GM23338 (cell line): Measurements from ENCODE around the gene GGT7.

ENCODE experiments used
- CREB1 ChIP-seq: fragments of 250-450 bp; sonication (Bioruptor Pico); IDR thresholded peaks from 2 replicates; pipeline ENCODE4 v1.5.0; 2020; ENCODE audit warnings: low read depth, mild to moderate bottlenecking, moderate library complexity
- EZH2 ChIP-seq: fragments of 200-600 bp; sonication (generic); IDR thresholded peaks from one replicate; pipeline ENCODE4 v1.8.0; 2017; ENCODE audit warnings: antibody characterized with exemption, mild to moderate bottlenecking, low read depth; ENCODE audit not compliant: unreplicated experiment
- EZH2phosphoT487 ChIP-seq: fragments of 200-600 bp; sonication (generic); IDR thresholded peaks from one replicate; pipeline ENCODE4 v1.8.1; 2018; ENCODE audit warnings: antibody characterized with exemption; ENCODE audit not compliant: unreplicated experiment
- JUNB ChIP-seq: IDR thresholded peaks from one replicate; pipeline ENCODE4 v1.6.1; 2016; ENCODE audit warnings: antibody characterized with exemption; ENCODE audit not compliant: unreplicated experiment
- NANOG ChIP-seq: IDR thresholded peaks from 2 replicates; pipeline ENCODE4 v1.6.1; 2016; ENCODE audit warnings: antibody characterized with exemption, borderline replicate concordance
- POLR2AphosphoS5 ChIP-seq: IDR thresholded peaks from 2 replicates; pipeline ENCODE4 v1.6.1; 2016; ENCODE audit warnings: antibody characterized with exemption, low read depth
- STAT1 ChIP-seq: IDR thresholded peaks from one replicate; pipeline ENCODE4 v1.6.1; 2016; ENCODE audit warnings: antibody characterized with exemption; ENCODE audit not compliant: unreplicated experiment
- ZNF114 ChIP-seq: fragments of 250-450 bp; sonication (Bioruptor Pico); IDR thresholded peaks from 2 replicates; pipeline ENCODE4 v1.5.0; 2020; ENCODE audit warnings: mild to moderate bottlenecking, moderate library complexity
- ZNF331 ChIP-seq: fragments of 250-450 bp; sonication (Bioruptor Pico); IDR thresholded peaks from 2 replicates; pipeline ENCODE4 v1.5.0; 2020; ENCODE audit warnings: low read depth, mild to moderate bottlenecking, moderate library complexity
- TF ChIP-seq, protein P1 (sequence below), 2 experiments: fragments of 200-600 bp in 1 of 2; sonication (generic) in 1 of 2; conservative IDR thresholded peaks; 2 replicates each; pipeline versions ENCODE4 v1.5.1 to v1.6.1; 2016 to 2017; ENCODE audit warnings: antibody characterized with exemption in 2 of 2, low read depth in 2 of 2, mild to moderate bottlenecking in 2 of 2, moderate library complexity in 1 of 2
- TF ChIP-seq, protein P2 (sequence below): IDR thresholded peaks from one replicate; pipeline ENCODE4 v1.6.1; 2018; ENCODE audit warnings: antibody characterized with exemption; ENCODE audit not compliant: unreplicated experiment
- TF ChIP-seq, protein P3 (sequence below): IDR thresholded peaks from 2 replicates; pipeline ENCODE4 v1.6.1; 2016; ENCODE audit warnings: antibody characterized with exemption
- TF ChIP-seq, protein P4 (sequence below): fragments of 250-450 bp; sonication (Bioruptor Pico); IDR thresholded peaks from 2 replicates; pipeline ENCODE4 v1.5.0; 2020; ENCODE audit warnings: mild to moderate bottlenecking, moderate library complexity

DNA sequence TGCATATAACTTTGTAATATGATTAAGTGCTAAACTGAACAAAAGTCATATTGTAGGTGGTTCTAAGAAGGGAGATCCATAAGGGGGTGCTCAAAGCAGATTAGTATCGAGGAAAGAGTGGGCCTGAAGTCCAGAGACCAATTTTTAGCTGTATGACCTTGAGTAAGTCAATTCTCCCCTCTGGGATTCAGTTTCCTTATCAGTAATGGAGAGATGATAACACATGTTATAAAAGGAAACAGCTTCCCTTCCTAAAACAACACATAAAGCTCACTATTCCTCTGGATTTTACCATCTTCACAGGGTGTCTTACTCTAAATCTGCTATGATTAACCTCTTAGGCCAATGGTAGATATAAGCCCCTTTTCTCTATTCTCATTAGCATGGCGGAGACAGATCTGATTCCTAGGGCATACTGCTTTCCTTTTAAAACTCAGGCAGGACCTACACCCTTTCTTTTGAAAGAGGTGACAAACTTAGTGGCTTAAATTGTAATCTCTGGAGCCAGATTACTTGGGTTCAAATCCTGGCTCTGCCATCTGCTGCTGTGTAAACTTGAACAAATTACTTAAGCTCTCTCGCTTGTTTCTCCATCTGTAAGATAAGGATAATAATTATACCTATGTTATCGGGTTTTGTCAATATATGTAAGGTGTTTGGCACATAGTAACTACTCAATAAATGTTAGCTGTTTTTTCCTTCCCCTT is 43.2 kb upstream of the GGT7 start:
- TF ChIP-seq JUNB (no peak), EZH2phosphoT487 (no peak), EZH2 (no peak), ZNF331 (no peak), POLR2AphosphoS5 (no peak), CREB1 (CRISPR knock-in tag) (no peak), STAT1 (no peak), NANOG (no peak), ZNF114 (CRISPR knock-in tag) (no peak)
- TF ChIP-seq, protein P1, sequence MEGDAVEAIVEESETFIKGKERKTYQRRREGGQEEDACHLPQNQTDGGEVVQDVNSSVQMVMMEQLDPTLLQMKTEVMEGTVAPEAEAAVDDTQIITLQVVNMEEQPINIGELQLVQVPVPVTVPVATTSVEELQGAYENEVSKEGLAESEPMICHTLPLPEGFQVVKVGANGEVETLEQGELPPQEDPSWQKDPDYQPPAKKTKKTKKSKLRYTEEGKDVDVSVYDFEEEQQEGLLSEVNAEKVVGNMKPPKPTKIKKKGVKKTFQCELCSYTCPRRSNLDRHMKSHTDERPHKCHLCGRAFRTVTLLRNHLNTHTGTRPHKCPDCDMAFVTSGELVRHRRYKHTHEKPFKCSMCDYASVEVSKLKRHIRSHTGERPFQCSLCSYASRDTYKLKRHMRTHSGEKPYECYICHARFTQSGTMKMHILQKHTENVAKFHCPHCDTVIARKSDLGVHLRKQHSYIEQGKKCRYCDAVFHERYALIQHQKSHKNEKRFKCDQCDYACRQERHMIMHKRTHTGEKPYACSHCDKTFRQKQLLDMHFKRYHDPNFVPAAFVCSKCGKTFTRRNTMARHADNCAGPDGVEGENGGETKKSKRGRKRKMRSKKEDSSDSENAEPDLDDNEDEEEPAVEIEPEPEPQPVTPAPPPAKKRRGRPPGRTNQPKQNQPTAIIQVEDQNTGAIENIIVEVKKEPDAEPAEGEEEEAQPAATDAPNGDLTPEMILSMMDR (conservative IDR thresholded peaks at IDR 0.05; ENCODE audit: low read depth in 2 of 2), result no peak
- TF ChIP-seq, protein P2, sequence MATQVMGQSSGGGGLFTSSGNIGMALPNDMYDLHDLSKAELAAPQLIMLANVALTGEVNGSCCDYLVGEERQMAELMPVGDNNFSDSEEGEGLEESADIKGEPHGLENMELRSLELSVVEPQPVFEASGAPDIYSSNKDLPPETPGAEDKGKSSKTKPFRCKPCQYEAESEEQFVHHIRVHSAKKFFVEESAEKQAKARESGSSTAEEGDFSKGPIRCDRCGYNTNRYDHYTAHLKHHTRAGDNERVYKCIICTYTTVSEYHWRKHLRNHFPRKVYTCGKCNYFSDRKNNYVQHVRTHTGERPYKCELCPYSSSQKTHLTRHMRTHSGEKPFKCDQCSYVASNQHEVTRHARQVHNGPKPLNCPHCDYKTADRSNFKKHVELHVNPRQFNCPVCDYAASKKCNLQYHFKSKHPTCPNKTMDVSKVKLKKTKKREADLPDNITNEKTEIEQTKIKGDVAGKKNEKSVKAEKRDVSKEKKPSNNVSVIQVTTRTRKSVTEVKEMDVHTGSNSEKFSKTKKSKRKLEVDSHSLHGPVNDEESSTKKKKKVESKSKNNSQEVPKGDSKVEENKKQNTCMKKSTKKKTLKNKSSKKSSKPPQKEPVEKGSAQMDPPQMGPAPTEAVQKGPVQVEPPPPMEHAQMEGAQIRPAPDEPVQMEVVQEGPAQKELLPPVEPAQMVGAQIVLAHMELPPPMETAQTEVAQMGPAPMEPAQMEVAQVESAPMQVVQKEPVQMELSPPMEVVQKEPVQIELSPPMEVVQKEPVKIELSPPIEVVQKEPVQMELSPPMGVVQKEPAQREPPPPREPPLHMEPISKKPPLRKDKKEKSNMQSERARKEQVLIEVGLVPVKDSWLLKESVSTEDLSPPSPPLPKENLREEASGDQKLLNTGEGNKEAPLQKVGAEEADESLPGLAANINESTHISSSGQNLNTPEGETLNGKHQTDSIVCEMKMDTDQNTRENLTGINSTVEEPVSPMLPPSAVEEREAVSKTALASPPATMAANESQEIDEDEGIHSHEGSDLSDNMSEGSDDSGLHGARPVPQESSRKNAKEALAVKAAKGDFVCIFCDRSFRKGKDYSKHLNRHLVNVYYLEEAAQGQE, result no peak
- TF ChIP-seq, protein P3, sequence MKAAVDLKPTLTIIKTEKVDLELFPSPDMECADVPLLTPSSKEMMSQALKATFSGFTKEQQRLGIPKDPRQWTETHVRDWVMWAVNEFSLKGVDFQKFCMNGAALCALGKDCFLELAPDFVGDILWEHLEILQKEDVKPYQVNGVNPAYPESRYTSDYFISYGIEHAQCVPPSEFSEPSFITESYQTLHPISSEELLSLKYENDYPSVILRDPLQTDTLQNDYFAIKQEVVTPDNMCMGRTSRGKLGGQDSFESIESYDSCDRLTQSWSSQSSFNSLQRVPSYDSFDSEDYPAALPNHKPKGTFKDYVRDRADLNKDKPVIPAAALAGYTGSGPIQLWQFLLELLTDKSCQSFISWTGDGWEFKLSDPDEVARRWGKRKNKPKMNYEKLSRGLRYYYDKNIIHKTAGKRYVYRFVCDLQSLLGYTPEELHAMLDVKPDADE, result no peak
- TF ChIP-seq, protein P4, sequence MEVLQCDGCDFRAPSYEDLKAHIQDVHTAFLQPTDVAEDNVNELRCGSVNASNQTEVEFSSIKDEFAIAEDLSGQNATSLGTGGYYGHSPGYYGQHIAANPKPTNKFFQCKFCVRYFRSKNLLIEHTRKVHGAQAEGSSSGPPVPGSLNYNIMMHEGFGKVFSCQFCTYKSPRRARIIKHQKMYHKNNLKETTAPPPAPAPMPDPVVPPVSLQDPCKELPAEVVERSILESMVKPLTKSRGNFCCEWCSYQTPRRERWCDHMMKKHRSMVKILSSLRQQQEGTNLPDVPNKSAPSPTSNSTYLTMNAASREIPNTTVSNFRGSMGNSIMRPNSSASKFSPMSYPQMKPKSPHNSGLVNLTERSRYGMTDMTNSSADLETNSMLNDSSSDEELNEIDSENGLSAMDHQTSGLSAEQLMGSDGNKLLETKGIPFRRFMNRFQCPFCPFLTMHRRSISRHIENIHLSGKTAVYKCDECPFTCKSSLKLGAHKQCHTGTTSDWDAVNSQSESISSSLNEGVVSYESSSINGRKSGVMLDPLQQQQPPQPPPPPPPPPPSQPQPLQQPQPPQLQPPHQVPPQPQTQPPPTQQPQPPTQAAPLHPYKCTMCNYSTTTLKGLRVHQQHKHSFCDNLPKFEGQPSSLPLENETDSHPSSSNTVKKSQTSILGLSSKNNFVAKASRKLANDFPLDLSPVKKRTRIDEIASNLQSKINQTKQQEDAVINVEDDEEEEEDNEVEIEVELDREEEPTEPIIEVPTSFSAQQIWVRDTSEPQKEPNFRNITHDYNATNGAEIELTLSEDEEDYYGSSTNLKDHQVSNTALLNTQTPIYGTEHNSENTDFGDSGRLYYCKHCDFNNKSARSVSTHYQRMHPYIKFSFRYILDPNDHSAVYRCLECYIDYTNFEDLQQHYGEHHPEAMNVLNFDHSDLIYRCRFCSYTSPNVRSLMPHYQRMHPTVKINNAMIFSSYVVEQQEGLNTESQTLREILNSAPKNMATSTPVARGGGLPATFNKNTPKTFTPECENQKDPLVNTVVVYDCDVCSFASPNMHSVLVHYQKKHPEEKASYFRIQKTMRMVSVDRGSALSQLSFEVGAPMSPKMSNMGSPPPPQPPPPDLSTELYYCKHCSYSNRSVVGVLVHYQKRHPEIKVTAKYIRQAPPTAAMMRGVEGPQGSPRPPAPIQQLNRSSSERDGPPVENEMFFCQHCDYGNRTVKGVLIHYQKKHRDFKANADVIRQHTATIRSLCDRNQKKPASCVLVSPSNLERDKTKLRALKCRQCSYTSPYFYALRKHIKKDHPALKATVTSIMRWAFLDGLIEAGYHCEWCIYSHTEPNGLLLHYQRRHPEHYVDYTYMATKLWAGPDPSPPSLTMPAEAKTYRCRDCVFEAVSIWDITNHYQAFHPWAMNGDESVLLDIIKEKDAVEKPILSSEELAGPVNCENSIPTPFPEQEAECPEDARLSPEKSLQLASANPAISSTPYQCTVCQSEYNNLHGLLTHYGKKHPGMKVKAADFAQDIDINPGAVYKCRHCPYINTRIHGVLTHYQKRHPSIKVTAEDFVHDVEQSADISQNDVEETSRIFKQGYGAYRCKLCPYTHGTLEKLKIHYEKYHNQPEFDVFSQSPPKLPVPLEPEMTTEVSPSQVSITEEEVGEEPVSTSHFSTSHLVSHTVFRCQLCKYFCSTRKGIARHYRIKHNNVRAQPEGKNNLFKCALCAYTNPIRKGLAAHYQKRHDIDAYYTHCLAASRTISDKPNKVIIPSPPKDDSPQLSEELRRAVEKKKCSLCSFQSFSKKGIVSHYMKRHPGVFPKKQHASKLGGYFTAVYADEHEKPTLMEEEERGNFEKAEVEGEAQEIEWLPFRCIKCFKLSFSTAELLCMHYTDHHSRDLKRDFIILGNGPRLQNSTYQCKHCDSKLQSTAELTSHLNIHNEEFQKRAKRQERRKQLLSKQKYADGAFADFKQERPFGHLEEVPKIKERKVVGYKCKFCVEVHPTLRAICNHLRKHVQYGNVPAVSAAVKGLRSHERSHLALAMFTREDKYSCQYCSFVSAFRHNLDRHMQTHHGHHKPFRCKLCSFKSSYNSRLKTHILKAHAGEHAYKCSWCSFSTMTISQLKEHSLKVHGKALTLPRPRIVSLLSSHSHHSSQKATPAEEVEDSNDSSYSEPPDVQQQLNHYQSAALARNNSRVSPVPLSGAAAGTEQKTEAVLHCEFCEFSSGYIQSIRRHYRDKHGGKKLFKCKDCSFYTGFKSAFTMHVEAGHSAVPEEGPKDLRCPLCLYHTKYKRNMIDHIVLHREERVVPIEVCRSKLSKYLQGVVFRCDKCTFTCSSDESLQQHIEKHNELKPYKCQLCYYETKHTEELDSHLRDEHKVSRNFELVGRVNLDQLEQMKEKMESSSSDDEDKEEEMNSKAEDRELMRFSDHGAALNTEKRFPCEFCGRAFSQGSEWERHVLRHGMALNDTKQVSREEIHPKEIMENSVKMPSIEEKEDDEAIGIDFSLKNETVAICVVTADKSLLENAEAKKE (CRISPR knock-in tag), result no peak
